ENCODE measurements around the gene YLPM1.

Gene YLPM1

GRCh38 chr14:74793506-74794155 lies 30.5 kb downstream of the YLPM1 start:
- no peak for DNase-seq

GRCh38 chr14:74794947-74795346 lies 31.8 kb downstream of the YLPM1 start:
- no peak for DNase-seq

GRCh38 chr14:74799765-74800164 lies 36.6 kb downstream of the YLPM1 start:
- DNase-seq: no peak

- DNase-seq: no peak
Measured at GRCh38 chr14:74800780-74801179, 37.7 kb downstream of the YLPM1 start.

GRCh38 chr14:74801396-74801795 lies 38.3 kb downstream of the YLPM1 start:
- DNase-seq: no peak

- DNase-seq: peak; percentile 52
Measured at GRCh38 chr14:74804219-74804825, 41.2 kb downstream of the YLPM1 start.

- no peak for DNase-seq
Measured at GRCh38 chr14:74807853-74808545, 44.9 kb downstream of the YLPM1 start.

GRCh38 chr14:74816124-74816523 lies 53.0 kb downstream of the YLPM1 start:
- DNase-seq: no peak

- no peak for DNase-seq
Measured at GRCh38 chr14:74820288-74820687, 57.2 kb downstream of the YLPM1 start.

GRCh38 chr14:74821267-74821915 lies 58.3 kb downstream of the YLPM1 start:
- DNase-seq: no peak

- peak; percentile 65 for DNase-seq
Measured at GRCh38 chr14:74824997-74825396, 61.9 kb downstream of the YLPM1 start.

GRCh38 chr14:74826574-74826973 lies 63.5 kb downstream of the YLPM1 start:
- no peak for DNase-seq

GRCh38 chr14:74829251-74829650 lies 66.1 kb downstream of the YLPM1 start:
- peak; percentile 38 for DNase-seq

GRCh38 chr14:74832849-74833248 lies 69.7 kb downstream of the YLPM1 start:
- no peak for DNase-seq

GRCh38 chr14:74834692-74835392 lies 71.7 kb downstream of the YLPM1 start:
- no peak for DNase-seq

- DNase-seq: no peak
Measured at GRCh38 chr14:74835645-74836250, 72.6 kb downstream of the YLPM1 start.

GRCh38 chr14:74836251-74836960 lies 73.3 kb downstream of the YLPM1 start:
- DNase-seq: no peak

GRCh38 chr14:74838166-74838565 lies 75.0 kb downstream of the YLPM1 start:
- no peak for DNase-seq

- DNase-seq: no peak
Measured at GRCh38 chr14:74840603-74841030, 77.5 kb downstream of the YLPM1 start.

- DNase-seq: no peak
Measured at GRCh38 chr14:74841230-74842207, 78.4 kb downstream of the YLPM1 start.

GRCh38 chr14:74843653-74844052 lies 80.5 kb downstream of the YLPM1 start:
- DNase-seq: peak; percentile 84

Data from fibroblast of skin of right quadriceps (primary cell).